ENCODE results near the gene NAV1. TPM values are rescaled to one million over a fixed set of nuclear protein-coding genes. Genes with fewer than 3 reads are reported as not detected.
"Not testable (repeated sequence)": the region's sequence is repeated elsewhere in the genome, so short reads cannot be mapped to it uniquely, and the experiment has no call there.

The NAV1 gene
- total RNA-seq, 2 experiments from 2014 or later, result 1.4 to 2.8 TPM

GRCh38 chr1:201570886-201571624 lies 32.1 kb downstream of the NAV1 start:
- H3K27me3 Mint-ChIP-seq, result peaks cover 3% of the 10 kb centered on the region
- no peak for DNase-seq
- no peaks in the 10 kb centered on the region for H3K9me3 Mint-ChIP-seq (ENCODE audit: low read depth)
- no peaks in the 10 kb centered on the region for H3K36me3 Mint-ChIP-seq
- H3K4me1 Mint-ChIP-seq, result no peaks in the 10 kb centered on the region
- no peak overlapping the region for H3K4me3 Mint-ChIP-seq
- no peak for ATAC-seq
- CTCF ChIA-PET, result no interaction called here
- no peak overlapping the region for H3K27ac Mint-ChIP-seq

GRCh38 chr1:201573030-201573429 lies 34.1 kb downstream of the NAV1 start:
- DNase-seq (no peak), ATAC-seq (no peak)
- Mint-ChIP-seq H3K4me3 (no peak overlapping the region), H3K27me3 (peaks cover 14% of the 10 kb centered on the region), H3K9me3 (ENCODE audit: low read depth) (no peaks in the 10 kb centered on the region), H3K4me1 (peaks cover 3% of the 10 kb centered on the region), H3K27ac (no peak overlapping the region), H3K36me3 (no peaks in the 10 kb centered on the region)
- CTCF ChIA-PET, result interaction anchor here (0.7 to 1.5 kb wide), 2 partner anchors 15 to 137 kb away, joined by 3 read pairs; no protein-coding TSS in a partner anchor

GRCh38 chr1:201573923-201574322 lies 35.0 kb downstream of the NAV1 start:
- Mint-ChIP-seq H3K9me3 (ENCODE audit: low read depth) (no peaks in the 10 kb centered on the region), H3K27ac (no peak overlapping the region), H3K4me3 (no peak overlapping the region), H3K36me3 (no peaks in the 10 kb centered on the region), H3K4me1 (peaks cover 3% of the 10 kb centered on the region), H3K27me3 (peaks cover 14% of the 10 kb centered on the region)
- no peak for ATAC-seq
- CTCF ChIA-PET, result interaction anchor here (0.8 to 1.5 kb wide), 3 partner anchors 14 to 135 kb away, joined by 3 read pairs; no protein-coding TSS in a partner anchor
- no peak for DNase-seq

- Mint-ChIP-seq H3K4me3 (no peak overlapping the region), H3K27me3 (peaks cover 14% of the 10 kb centered on the region), H3K27ac (no peak overlapping the region), H3K4me1 (peaks cover 3% of the 10 kb centered on the region), H3K36me3 (no peaks in the 10 kb centered on the region), H3K9me3 (ENCODE audit: low read depth) (no peaks in the 10 kb centered on the region)
- CTCF ChIA-PET, result no interaction called here
- ATAC-seq (no peak), DNase-seq (no peak)
Observed at GRCh38 chr1:201575912-201576311, 37.0 kb downstream of the NAV1 start.

- no peaks in the 10 kb centered on the region for H3K36me3 Mint-ChIP-seq
- CTCF ChIA-PET, result no interaction called here
- H3K27ac Mint-ChIP-seq, result no peak overlapping the region
- H3K9me3 Mint-ChIP-seq (ENCODE audit: low read depth), result no peaks in the 10 kb centered on the region
- ATAC-seq (no peak), DNase-seq (no peak)
- H3K4me3 Mint-ChIP-seq, result no peak overlapping the region
- peaks cover 3% of the 10 kb centered on the region for H3K4me1 Mint-ChIP-seq
- peaks cover 14% of the 10 kb centered on the region for H3K27me3 Mint-ChIP-seq
Observed at GRCh38 chr1:201576914-201577313, 38.0 kb downstream of the NAV1 start.

GRCh38 chr1:201578008-201578888 lies 39.3 kb downstream of the NAV1 start:
- Mint-ChIP-seq H3K4me3 (no peak overlapping the region), H3K27me3 (peaks cover 14% of the 10 kb centered on the region), H3K27ac (no peak overlapping the region), H3K36me3 (no peaks in the 10 kb centered on the region), H3K4me1 (peaks cover 3% of the 10 kb centered on the region), H3K9me3 (ENCODE audit: low read depth) (no peaks in the 10 kb centered on the region)
- CTCF ChIA-PET, result no interaction called here
- ATAC-seq (no peak), DNase-seq (no peak)

- H3K27me3 Mint-ChIP-seq, result peaks cover 21% of the 10 kb centered on the region
- not testable (repeated sequence) for H3K36me3 Mint-ChIP-seq; H3K4me3 Mint-ChIP-seq; ATAC-seq; H3K4me1 Mint-ChIP-seq; DNase-seq; H3K9me3 Mint-ChIP-seq (ENCODE audit: low read depth); H3K27ac Mint-ChIP-seq
- CTCF ChIA-PET, result interaction anchor here (1.2 kb wide), 1 partner anchor 146 kb away, joined by 3 read pairs; no protein-coding TSS in a partner anchor
Observed at GRCh38 chr1:201581371-201581770, 42.4 kb downstream of the NAV1 start.

- ATAC-seq (no peak), DNase-seq (no peak)
- no peak overlapping the region for H3K27ac Mint-ChIP-seq
- CTCF ChIA-PET, result interaction anchor here (1.8 kb wide), 1 partner anchor 23 kb away, joined by 6 read pairs; no protein-coding TSS in a partner anchor
- H3K9me3 Mint-ChIP-seq (ENCODE audit: low read depth), result no peaks in the 10 kb centered on the region
- peaks cover under 1% of the 10 kb centered on the region for H3K4me1 Mint-ChIP-seq
- peaks cover 24% of the 10 kb centered on the region for H3K27me3 Mint-ChIP-seq
- no peak overlapping the region for H3K4me3 Mint-ChIP-seq
- H3K36me3 Mint-ChIP-seq, result no peaks in the 10 kb centered on the region
Observed at GRCh38 chr1:201582705-201583442, 43.9 kb downstream of the NAV1 start.

- DNase-seq (no peak), ATAC-seq (no peak)
- CTCF ChIA-PET, result interaction anchor here (1.1 to 1.8 kb wide), 2 partner anchors 21 to 24 kb away, joined by 3 to 6 read pairs; no protein-coding TSS in a partner anchor
- Mint-ChIP-seq H3K4me1 (no peaks in the 10 kb centered on the region), H3K27me3 (peaks cover 26% of the 10 kb centered on the region), H3K27ac (no peak overlapping the region), H3K9me3 (ENCODE audit: low read depth) (no peaks in the 10 kb centered on the region), H3K4me3 (no peak overlapping the region), H3K36me3 (no peaks in the 10 kb centered on the region)
Observed at GRCh38 chr1:201583663-201584062, 44.7 kb downstream of the NAV1 start.

- no peak for ATAC-seq
- CTCF ChIA-PET, result interaction anchor here (1.1 kb wide), 1 partner anchor 20 kb away, joined by 3 read pairs; no protein-coding TSS in a partner anchor
- no peaks in the 10 kb centered on the region for H3K4me1 Mint-ChIP-seq
- H3K27me3 Mint-ChIP-seq, result peaks cover 26% of the 10 kb centered on the region
- no peak overlapping the region for H3K4me3 Mint-ChIP-seq
- H3K9me3 Mint-ChIP-seq (ENCODE audit: low read depth), result no peaks in the 10 kb centered on the region
- no peaks in the 10 kb centered on the region for H3K36me3 Mint-ChIP-seq
- no peak for DNase-seq
- no peak overlapping the region for H3K27ac Mint-ChIP-seq
Observed at GRCh38 chr1:201584471-201585092, 45.7 kb downstream of the NAV1 start.

GRCh38 chr1:201585093-201585483 lies 46.2 kb downstream of the NAV1 start:
- Mint-ChIP-seq H3K27me3 (peaks cover 26% of the 10 kb centered on the region), H3K4me1 (no peaks in the 10 kb centered on the region), H3K36me3 (no peaks in the 10 kb centered on the region), H3K4me3 (no peak overlapping the region), H3K27ac (no peak overlapping the region), H3K9me3 (ENCODE audit: low read depth) (no peaks in the 10 kb centered on the region)
- CTCF ChIA-PET, result no interaction called here
- DNase-seq (no peak), ATAC-seq (no peak)

GRCh38 chr1:201585901-201586300 lies 47.0 kb downstream of the NAV1 start:
- Mint-ChIP-seq H3K36me3 (no peaks in the 10 kb centered on the region), H3K4me1 (no peaks in the 10 kb centered on the region), H3K4me3 (no peak overlapping the region), H3K9me3 (ENCODE audit: low read depth) (no peaks in the 10 kb centered on the region), H3K27ac (no peak overlapping the region), H3K27me3 (peaks cover 26% of the 10 kb centered on the region)
- ATAC-seq (no peak), DNase-seq (no peak)
- CTCF ChIA-PET, result no interaction called here

GRCh38 chr1:201586806-201587205 lies 47.9 kb downstream of the NAV1 start:
- Mint-ChIP-seq H3K27ac (no peak overlapping the region), H3K4me1 (no peaks in the 10 kb centered on the region), H3K9me3 (ENCODE audit: low read depth) (no peaks in the 10 kb centered on the region), H3K27me3 (peaks cover 26% of the 10 kb centered on the region), H3K36me3 (no peaks in the 10 kb centered on the region), H3K4me3 (no peak overlapping the region)
- ATAC-seq (no peak), DNase-seq (no peak)
- CTCF ChIA-PET, result interaction anchor here (1.4 to 2.0 kb wide), 2 partner anchors 14 to 27 kb away, joined by 3 to 6 read pairs; no protein-coding TSS in a partner anchor

All from activated CD8-positive, alpha-beta memory T cell treated with anti-CD3 and anti-CD28 coated beads, Interleukin-2, amount 10 ng/mL, durations not matched to agents 7 days and 5 days (primary cell).